IPS-20b (cell line): Measurements from ENCODE around the gene KIF26B.
"Not testable (repeated sequence)": the region's sequence is repeated elsewhere in the genome, so short reads cannot be mapped to it uniquely, and the experiment has no call there.

Experiments
- H3K27ac ChIP-seq: one replicate; pipeline ENCODE4 v1.5.1; 2013; ENCODE audit warnings: low read length
- H3K27me3 ChIP-seq: 2 replicates; pipeline ENCODE4 v1.6.1; 2013; ENCODE audit warnings: mild to moderate bottlenecking, low read length, inconsistent platforms; ENCODE audit not compliant: insufficient read depth
- H3K36me3 ChIP-seq: 2 replicates; pipeline ENCODE4 v1.6.1; 2013; ENCODE audit warnings: low read depth, mild to moderate bottlenecking, inconsistent platforms, low read length, moderate library complexity; ENCODE audit not compliant: insufficient read depth
- H3K4me1 ChIP-seq: 2 replicates; pipeline ENCODE4 v1.6.1; 2013; ENCODE audit warnings: mild to moderate bottlenecking, control low read depth, inconsistent platforms, low read length, moderate library complexity; ENCODE audit not compliant: insufficient read depth
- H3K4me3 ChIP-seq: 2 replicates; pipeline ENCODE4 v1.5.1; 2013; ENCODE audit warnings: mild to moderate bottlenecking, low read length, inconsistent platforms
- H3K9ac ChIP-seq: 2 replicates; pipeline ENCODE4 v1.6.1; 2013; ENCODE audit warnings: low read depth, mild to moderate bottlenecking, inconsistent platforms, low read length, moderate library complexity
- H3K9me3 ChIP-seq: 2 replicates; pipeline ENCODE4 v1.6.1; 2013; ENCODE audit warnings: mild to moderate bottlenecking, low read depth, low read length, inconsistent platforms; ENCODE audit not compliant: insufficient read depth

The KIF26B gene

DNA sequence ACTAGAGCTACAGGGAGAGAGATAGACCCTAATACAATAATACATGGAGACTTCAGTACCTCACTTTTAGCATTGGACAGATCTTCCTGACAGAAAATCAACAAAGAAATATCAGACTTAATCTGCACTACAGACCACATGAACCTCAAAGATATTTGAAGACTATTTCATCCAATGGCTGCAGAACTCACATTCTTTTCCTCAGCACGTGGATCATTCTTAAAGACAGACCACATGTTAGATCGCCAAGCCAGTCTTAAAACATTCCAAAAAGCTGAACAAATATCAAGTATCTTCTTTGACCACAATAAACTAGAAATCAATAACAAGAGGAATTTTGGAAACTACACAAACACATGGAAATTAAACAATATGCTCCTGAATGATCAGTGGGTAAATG, 576.0 kb downstream of the KIF26B start:
- no peak overlapping the region for H3K27ac ChIP-seq
- no peak overlapping the region for H3K9ac ChIP-seq
- no peaks in the 10 kb centered on the region for H3K36me3 ChIP-seq
- H3K4me1 ChIP-seq: no peaks in the 10 kb centered on the region
- H3K27me3 ChIP-seq: no peaks in the 10 kb centered on the region
- H3K4me3 ChIP-seq: no peak overlapping the region
- no peaks in the 10 kb centered on the region; the same call in 1 of the 2 replicates for H3K9me3 ChIP-seq

DNA sequence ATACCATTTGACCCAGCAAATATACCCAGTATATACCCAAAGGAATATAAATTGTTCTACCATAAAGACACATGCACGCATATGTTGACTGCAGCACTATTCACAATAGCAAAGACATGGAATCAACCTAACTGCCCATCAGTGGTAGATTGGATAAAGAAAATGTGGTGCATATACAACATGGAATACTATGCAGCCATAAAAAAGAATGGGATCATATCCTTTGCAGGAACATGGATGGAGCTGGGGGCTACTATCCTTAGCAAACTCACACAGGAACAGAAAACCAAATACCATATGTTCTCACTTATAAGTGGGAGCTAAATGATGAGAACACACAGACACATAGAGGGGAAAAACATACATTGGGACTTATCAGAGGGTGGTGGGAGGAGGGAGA, 585.6 kb downstream of the KIF26B start:
- not testable (repeated sequence) for H3K9ac ChIP-seq, H3K36me3 ChIP-seq, H3K9me3 ChIP-seq, H3K27me3 ChIP-seq, H3K27ac ChIP-seq, H3K4me1 ChIP-seq, H3K4me3 ChIP-seq

DNA sequence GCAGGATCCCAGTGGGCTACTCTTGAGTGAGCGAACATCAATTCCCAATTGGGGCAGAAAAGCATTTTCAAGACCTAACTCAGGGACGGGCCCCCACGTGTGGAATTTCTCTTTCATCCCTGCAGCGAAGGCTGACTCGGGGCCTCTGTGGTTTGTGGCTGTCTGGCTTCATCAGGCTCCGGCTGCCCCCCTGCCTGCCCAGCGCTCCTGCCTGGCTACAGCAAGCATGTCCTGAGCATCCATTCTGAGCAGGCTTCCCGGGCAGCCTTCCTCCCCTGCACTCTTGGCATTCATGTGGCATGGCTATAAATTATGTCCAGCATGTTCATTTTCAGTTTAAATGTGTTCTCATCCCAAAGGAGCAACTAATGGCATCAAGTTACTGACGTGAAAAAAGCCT, 588.1 kb downstream of the KIF26B start:
- no peak overlapping the region for H3K9ac ChIP-seq
- no peaks in the 10 kb centered on the region for H3K27me3 ChIP-seq
- H3K4me1 ChIP-seq: no peaks in the 10 kb centered on the region
- H3K9me3 ChIP-seq: no peaks in the 10 kb centered on the region
- no peak overlapping the region for H3K4me3 ChIP-seq
- no peak overlapping the region for H3K27ac ChIP-seq
- no peaks in the 10 kb centered on the region for H3K36me3 ChIP-seq

DNA sequence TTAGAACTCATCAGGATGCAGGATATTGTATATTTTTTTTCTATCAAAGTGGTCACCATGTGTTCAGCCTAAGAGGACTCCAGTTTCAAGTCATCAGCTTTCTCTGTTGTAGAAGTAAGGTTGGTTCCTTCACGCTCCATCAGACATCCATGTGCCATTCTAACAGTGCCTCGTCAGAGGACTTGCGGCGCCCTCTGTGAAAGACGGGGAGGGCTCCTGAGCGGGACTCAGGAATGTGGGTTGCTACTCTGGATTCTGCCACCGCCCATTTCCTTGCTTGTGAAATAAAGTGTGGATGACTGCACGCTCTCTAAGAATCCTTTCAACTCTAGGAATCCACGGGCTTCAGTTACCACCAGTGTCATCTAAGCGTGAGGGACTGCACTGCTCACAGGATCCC, 593.5 kb downstream of the KIF26B start:
- peaks cover 10% of the 10 kb centered on the region; the same call in 1 of the 2 replicates for H3K4me1 ChIP-seq
- no peaks in the 10 kb centered on the region for H3K9me3 ChIP-seq
- no peak overlapping the region for H3K4me3 ChIP-seq
- no peaks in the 10 kb centered on the region for H3K27me3 ChIP-seq
- no peak overlapping the region for H3K9ac ChIP-seq
- H3K36me3 ChIP-seq: no peaks in the 10 kb centered on the region
- H3K27ac ChIP-seq: no peak overlapping the region

DNA sequence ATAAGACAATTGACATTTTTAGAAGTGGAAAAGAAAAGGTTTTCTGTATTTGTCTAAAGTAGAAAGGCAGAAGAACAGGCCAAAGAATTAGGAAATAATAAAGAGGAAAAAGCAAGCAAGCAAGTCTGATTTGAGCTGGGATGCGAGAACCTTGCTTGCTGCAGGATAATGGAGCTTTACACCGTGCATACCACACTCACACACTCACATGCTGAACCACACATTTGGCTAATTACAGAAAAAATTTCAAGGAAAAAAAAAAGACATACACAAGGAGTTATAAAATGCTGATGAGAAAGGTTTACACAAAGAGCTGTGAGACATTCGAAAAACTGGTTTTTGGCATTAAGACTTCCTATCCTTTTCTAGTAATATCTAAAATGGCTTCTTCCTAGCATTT, 593.9 kb downstream of the KIF26B start:
- H3K27me3 ChIP-seq: no peaks in the 10 kb centered on the region
- no peaks in the 10 kb centered on the region for H3K36me3 ChIP-seq
- H3K9me3 ChIP-seq: no peaks in the 10 kb centered on the region
- H3K4me1 ChIP-seq: peaks cover 10% of the 10 kb centered on the region; the same call in 1 of the 2 replicates
- no peak overlapping the region for H3K4me3 ChIP-seq
- no peak overlapping the region for H3K27ac ChIP-seq
- no peak overlapping the region for H3K9ac ChIP-seq

DNA sequence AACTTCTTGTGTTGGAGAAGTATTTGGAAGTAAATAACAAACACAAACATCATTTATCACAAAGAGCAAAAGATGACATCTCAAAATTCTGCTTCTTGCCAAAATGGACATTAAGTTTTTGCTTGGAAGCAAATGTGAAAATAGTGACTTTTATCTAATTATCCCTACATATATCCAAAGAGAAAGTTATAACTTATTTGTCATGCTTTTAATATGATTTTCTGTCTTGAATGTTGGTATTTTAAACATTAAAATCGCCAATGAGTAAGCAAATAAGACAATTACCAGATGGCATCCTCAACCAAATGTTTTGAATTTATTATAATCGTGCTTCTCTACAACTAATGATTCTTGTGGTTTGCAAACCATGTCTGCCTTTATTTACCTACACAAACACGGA, 594.3 kb downstream of the KIF26B start:
- H3K36me3 ChIP-seq: no peaks in the 10 kb centered on the region
- H3K4me1 ChIP-seq: peaks cover 10% of the 10 kb centered on the region; the same call in 1 of the 2 replicates
- H3K4me3 ChIP-seq: no peak overlapping the region
- H3K27me3 ChIP-seq: no peaks in the 10 kb centered on the region
- H3K9me3 ChIP-seq: no peaks in the 10 kb centered on the region
- no peak overlapping the region for H3K9ac ChIP-seq
- H3K27ac ChIP-seq: no peak overlapping the region

DNA sequence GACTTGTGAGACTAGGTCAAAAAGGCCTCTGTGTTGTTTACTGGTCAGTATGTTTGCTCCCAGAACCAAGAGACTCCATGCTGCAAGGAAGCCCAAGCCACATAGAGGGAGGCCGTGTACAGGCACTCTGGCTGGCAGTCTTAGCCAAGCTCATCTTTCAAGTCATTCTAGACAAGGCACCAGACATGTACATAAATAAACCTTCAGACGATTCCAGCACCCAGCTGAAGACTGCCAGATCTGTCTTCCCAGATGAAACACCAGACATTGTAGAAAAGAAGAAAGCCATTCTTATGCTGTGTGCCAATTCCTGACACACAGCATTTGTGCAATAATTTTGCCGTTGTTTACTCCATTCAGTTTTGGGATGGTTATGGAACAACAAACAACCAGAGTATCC, 595.5 kb downstream of the KIF26B start:
- H3K36me3 ChIP-seq: no peaks in the 10 kb centered on the region
- no peak overlapping the region for H3K4me3 ChIP-seq
- no peaks in the 10 kb centered on the region for H3K9me3 ChIP-seq
- H3K4me1 ChIP-seq: peaks cover 10% of the 10 kb centered on the region; the same call in 1 of the 2 replicates
- no peak overlapping the region for H3K27ac ChIP-seq
- H3K9ac ChIP-seq: no peak overlapping the region
- no peaks in the 10 kb centered on the region for H3K27me3 ChIP-seq

DNA sequence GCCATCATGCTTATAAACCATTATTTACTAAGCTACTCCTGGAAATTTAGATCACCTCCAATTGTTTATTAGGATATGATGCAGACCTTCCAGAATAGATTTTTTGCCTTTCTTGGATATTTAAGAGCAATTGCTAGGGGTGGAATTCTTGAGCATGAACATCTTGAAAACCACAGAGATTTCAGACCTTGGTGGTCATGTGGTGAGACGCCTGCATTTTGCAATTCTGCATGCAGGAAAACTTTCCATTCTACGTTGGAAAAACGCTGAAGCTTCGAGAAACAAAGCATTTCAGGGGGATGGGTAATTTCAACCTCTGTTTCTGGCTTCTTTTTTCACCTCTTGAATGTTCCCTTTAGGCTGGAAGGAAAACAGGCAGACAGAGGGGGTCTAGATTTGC, 596.3 kb downstream of the KIF26B start:
- Histone ChIP-seq H3K9me3 (no peaks in the 10 kb centered on the region), H3K4me3 (no peak overlapping the region), H3K4me1 (peaks cover 10% of the 10 kb centered on the region; the same call in 1 of the 2 replicates), H3K27me3 (no peaks in the 10 kb centered on the region), H3K36me3 (no peaks in the 10 kb centered on the region), H3K9ac (no peak overlapping the region), H3K27ac (no peak overlapping the region)

DNA sequence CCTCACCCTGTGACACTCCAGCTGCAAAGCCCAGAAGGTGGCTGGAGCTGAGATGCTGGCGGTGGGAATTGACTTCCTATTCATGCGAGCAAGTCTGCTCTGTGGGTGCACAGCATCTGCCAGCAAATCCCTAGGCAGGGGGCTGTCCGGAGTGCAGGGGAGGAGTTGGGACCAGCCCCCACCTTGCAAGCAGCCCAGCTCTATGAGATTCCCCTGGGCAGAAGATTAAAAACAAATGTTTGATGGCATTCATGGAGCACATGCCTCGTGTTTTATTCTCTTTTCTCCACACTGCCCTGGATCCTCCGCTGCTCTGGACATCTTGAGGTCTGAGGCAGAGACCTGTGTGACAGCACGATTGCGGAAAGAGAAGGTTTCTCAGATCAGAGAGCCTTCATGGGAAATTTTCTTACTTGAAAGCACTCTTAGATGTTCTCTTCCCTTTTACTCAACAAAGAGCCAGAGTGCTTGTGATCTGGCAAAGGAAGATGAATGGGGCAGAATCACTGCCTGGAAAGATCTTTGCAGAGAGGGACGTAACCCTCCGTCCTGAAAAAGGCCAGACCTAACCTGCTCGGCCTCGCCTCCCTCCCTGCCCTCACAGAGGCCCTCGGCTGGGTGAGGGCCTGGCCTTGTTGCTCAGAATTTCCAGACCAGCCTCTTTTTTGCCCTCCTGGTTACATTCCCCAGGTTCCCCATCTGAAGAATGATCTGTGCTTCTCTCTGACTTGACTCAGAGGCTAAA, 597.1 kb downstream of the KIF26B start:
- Histone ChIP-seq H3K27me3 (no peaks in the 10 kb centered on the region), H3K4me1 (peaks cover 10% of the 10 kb centered on the region; the same call in 1 of the 2 replicates), H3K27ac (no peak overlapping the region), H3K9me3 (no peaks in the 10 kb centered on the region), H3K36me3 (no peaks in the 10 kb centered on the region), H3K4me3 (no peak overlapping the region), H3K9ac (no peak overlapping the region)

DNA sequence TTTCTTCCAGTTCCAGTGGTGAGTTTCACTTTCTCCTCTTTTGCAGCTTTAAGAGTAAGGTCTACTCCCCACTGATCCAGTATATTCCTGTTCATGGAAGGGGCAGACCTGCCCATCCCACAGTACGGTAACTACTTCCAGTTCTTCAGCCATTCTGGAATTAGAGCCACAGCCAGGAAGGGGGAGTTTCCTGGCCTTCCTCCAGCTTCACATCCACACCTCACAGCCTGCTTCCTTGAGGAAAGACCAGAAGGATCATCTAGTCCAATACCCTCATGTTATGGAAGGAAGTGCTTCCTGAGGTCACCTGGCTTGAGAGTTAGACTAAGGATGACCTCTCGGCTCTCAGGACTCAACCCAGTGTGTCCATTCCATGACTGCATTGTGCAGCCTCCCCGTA, 597.8 kb downstream of the KIF26B start:
- H3K36me3 ChIP-seq: no peaks in the 10 kb centered on the region
- no peak overlapping the region for H3K4me3 ChIP-seq
- peaks cover 10% of the 10 kb centered on the region; the same call in 1 of the 2 replicates for H3K4me1 ChIP-seq
- no peak overlapping the region for H3K9ac ChIP-seq
- no peaks in the 10 kb centered on the region for H3K9me3 ChIP-seq
- H3K27ac ChIP-seq: no peak overlapping the region
- H3K27me3 ChIP-seq: no peaks in the 10 kb centered on the region

DNA sequence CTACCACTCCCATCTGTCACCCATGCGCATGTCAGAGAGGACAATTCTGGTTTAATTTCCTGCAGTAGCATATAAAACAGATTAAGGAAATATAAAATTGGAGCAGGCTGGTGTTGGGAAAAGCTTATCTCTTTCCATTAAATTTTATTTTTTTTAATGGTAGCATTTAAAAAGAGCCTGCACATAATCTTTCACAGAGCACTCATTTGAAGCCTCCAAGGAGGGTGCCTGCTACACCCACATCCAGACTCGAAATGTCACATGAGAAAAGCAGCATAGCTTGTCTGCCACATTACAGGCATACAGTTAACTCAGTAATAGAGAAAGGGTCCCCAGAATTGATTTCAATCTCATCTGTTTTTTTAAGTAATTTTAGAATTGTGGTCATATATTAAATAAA, 599.0 kb downstream of the KIF26B start:
- no peaks in the 10 kb centered on the region for H3K36me3 ChIP-seq
- no peak overlapping the region for H3K9ac ChIP-seq
- no peak overlapping the region for H3K4me3 ChIP-seq
- H3K4me1 ChIP-seq: peaks cover 10% of the 10 kb centered on the region; the same call in 1 of the 2 replicates
- H3K27me3 ChIP-seq: no peaks in the 10 kb centered on the region
- no peak overlapping the region for H3K27ac ChIP-seq
- no peaks in the 10 kb centered on the region for H3K9me3 ChIP-seq

DNA sequence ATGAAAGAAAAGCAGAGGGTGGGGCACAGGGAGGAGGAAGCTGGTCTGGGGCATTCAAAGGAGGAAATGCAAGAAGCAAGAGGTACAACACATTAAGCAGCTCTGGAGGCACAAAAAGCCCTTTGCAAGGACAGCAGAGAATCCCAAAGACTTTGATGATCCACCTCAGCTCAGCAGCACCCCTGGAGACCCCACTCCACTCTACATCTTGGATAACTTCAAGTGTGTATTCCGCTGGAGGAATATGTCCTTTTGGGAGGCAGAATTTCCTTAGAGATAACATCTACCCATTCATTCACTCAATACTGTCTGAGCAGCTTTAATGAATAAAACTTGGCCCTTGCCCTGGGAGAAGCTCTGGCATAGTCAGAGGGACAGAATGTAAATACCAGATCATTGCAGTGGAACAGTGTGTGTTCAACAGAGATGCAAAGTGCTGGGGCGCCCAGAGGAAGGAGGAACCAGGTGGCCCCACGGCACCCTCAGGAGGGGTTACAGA, 599.7 kb downstream of the KIF26B start:
- Histone ChIP-seq H3K9me3 (no peaks in the 10 kb centered on the region), H3K9ac (no peak overlapping the region), H3K27me3 (no peaks in the 10 kb centered on the region), H3K27ac (no peak overlapping the region), H3K36me3 (no peaks in the 10 kb centered on the region), H3K4me1 (peaks cover 10% of the 10 kb centered on the region; the same call in 1 of the 2 replicates), H3K4me3 (no peak overlapping the region)
